HTERT RPE-1 (cell line): ENCODE data around the gene TBCD.

Source experiments
- in situ Hi-C: fragments of 300-500 bp; cut with MboI; formaldehyde crosslinking; loops from 4 replicates; pipeline ENCODE4 v1.14.3; 2020; ENCODE audit warnings: low sequenced_read_pairs

The TBCD gene

DNA sequence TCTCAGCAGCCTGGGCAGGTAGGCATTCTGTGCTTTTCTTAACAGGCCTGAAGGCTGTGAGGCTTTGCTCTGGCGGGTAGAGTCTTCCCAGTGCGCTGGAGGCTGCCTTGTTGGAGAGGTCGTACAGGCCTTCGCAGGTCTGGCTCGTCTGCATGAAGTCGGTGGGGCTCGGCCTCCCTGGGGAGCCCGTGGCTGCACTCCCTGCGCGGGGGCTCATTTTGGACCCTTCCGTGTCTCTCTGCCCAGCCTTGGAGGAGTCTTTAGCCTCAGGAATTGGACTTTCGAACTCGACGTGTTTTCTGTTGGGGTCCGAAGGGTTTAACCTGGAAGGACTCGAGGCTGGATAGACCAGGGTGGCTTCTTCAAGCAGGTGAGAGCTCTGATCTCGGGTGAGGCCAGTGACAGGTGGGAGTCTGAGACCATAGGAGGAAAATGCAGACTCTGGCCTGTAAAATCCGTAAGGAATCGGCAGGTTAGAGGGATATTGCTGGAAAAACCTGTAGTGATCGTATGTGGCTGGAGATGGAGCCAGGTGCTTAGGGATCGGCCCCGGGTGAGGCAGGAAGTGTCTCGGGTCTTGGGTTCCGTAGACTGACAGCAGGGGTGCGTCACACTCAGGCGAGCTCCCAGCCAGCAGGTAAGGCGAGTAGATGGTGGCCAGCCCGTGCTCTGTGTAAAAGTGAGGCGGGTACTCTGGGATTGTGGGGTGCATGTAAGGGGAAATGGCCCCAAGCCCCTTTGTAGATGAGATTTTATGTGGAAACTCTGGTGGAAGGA, 79.4 kb downstream of the TBCD start:
- in situ Hi-C loops = no loop called here

DNA sequence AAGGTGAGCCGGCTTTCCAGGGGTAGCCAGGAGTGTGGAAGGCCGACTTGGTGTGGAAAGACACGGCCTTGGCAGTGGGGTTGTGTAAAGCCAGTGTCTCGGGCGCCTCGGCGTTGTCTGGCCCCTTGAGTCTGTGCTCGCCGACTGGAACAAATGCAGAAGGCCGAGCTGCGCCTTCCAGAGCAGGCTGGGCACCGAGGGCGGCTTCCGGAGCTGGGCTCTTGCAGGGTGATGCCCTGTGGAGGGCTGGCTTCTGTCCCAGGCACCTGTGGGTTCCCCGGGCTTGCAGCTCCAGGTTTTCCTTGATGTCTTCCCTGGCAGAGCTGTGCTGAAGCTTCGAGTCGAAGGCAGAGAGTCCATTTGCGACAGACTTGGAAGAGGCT, 79.9 kb downstream of the TBCD start:
- in situ Hi-C loops = no loop called here

DNA sequence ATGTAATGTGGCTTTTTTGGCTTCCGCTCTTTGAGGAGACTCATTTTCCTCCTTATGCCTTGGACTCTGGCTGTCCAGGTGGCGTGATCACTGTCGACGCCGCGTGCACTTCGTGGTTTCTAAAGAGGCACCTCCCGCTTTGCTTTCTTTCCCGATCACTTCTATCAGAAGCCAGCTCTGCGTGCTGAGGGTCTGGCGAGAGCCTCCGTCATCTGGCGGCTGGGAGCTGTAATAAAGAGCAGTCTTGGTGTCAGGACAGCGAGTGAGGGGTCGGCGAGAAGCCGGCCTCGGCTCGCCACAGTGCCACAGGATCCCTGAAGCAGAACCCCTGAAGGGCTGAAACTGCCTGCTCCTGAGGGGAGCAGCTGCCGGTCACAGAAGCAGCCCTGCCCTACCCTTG, 80.5 kb downstream of the TBCD start:
- in situ Hi-C loops = no loop called here

DNA sequence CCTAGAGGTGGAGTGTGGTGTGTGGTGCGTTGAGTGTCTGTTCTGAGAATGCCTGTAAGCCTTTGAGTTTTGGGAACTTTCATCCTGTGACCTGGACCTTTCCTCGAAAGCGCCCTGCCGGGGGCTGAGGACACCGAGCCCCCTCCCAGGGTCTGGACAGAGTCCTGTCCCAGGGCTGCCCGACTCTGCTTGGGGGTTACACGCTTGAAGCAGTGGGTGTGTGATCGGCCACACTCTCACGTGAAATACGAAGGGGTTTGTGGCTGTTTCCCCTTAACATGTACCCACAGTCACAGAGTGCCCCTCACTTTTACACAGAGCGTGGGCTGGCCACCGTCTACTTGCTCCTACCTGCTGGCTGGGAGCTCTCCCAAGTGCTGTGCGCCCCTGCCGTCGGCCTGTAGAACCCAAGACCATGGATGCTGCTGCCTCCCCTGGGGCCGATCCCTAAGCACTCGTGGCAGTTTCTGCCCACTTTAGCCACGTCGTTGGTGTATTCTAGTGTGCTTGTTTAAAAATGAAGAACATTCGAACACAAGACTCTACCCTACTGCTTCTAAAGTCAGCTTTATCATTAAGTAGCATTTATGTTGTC, 81.1 kb downstream of the TBCD start:
- in situ Hi-C loops = no loop called here

DNA sequence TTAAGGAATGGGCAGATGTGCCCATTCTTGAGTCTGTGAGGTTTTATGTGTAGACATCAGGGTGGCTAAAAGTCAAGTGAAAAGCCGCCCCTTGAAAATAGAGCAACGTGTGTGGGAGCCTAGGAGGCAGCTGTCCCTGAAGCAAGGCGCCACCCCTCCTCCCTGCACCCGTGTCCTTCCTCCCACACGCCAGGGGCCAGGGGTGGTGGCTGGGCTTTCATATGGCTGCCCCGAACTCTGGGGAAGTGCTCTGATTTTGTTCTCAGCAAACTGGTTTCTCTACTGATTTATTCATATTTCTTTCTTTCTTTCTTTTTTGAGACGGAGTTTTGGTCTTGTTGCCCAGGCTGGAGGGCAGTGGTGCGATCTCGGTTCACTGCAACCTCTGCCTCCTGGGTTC, 83.3 kb downstream of the TBCD start:
- in situ Hi-C loops = no loop called here

DNA sequence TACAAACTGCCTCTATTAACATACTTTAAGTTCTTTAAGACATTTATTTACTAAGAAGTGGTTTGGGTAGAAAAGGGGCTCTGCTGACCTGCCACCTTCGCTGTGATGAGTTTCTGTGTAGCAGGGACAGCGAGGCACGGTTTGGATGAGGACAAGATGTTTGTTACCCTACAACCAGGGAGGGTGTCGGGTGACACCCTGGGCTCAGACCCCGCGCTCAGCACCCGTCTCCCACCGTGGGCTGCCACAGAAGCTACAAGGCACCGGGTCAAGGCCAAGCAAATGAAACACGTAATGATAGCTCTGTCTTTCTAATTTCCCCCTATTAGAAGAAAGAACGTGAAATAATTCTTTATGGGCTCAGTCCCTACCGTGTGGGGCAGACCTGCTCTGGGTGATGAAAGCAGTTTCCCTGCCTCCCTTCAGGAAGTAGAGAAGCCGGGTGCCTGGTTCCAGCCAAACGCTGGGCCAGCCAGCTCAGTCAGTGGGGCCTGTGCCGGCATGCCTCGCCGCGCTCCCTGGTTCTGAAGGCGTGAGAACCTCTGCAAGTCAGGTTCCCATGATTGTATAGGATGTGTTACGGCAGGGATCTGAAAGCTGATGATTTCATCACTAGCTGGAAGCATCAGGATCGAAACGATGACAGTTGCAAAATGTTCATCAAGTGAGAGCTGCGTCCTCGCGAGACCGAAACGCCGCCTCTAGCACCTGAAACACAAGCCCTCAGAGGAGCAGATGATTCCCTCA, 84.1 kb downstream of the TBCD start:
- in situ Hi-C loops = no loop called here

DNA sequence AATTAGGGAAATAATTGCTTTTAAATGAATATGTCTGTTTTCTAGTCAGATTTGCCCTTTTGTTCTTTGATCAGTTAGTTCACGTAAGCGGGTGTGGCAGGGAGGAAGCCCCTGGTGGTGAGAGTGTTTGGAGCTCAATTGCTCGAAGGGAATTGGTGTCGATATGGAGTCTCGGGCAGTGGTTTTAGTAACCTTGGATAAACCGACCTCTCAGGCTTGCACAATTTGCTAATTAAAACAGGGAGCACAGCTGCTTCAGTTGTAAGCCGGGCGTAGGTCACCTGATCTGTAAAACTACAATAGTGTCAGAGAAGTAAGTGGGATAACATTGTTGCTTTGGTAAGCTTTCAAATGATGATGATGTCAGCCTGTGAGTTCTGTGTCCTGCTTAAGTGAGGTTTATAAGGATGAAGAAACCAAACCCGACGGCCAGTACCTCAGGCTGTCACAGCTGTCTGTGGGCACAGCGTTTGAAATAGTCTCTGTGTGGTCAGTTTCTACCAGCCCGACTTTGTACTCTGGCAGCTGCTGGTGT, 85.0 kb downstream of the TBCD start:
- in situ Hi-C loops = no loop called here

DNA sequence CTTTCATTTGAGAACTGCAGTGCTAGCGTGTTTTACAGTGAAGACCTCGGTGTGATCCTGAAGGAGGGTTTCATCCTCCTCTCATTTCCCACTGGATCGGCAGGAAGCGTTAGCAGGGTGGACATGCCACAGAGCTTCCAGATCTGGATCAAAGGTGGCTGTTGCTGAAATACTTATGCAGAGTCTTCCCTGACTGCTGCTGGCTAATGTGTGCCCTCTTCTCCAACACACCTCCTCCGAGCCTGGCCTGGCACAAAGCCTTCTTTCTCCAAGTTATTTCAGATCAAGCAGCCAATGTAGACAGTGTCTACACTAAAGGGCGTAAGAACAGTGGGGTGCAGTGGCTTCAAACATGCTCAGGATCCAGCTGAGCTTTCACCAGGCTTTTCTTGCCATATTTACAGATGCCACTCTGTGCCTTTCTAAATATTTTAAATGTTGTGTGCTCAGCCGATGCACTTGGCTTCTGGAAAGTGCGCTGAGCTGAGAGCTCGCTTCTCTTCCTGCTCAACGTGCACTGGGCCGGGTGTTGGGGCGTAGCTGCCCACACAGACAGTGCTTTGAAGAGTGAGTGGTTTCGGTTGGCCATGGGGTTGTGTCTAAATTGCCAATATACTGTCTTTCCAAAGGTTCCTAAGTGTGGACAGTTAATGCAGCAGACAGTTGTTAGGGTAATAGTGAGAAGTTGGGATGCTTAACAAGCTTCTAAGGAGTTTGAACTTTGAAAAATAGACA, 85.9 kb downstream of the TBCD start:
- in situ Hi-C loops = no loop called here

DNA sequence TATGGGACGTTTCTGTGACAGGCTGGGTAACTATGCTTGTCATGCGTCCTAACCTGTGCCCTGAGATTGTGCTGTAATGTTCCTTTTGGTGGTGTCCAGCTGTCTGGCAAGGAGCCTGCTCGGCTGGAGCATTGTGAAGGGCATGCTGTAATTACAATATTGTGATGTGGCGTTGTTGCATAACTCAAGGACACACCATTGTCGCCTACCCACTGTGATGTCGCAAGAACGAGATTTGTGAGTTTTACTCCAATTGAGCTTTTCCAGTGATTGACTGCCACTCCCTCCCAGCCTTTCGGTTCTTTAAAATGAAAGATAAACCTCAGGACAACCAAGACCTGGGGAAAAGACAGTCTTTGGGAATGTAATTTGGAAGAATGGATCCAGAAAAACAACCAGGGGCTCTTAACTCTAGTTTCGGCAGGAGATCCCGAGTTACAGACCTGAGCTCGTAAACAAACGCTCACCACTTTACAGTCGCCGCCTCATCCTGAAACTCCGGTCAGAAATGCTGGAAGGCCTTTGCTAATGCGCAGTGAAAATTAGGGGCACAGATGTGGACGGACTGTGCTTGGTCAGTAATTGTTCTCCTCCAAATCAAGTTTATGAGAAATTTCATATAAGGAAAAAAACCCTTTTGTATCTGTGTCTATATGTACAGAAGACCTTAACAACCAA, 86.7 kb downstream of the TBCD start:
- in situ Hi-C loops = no loop called here

DNA sequence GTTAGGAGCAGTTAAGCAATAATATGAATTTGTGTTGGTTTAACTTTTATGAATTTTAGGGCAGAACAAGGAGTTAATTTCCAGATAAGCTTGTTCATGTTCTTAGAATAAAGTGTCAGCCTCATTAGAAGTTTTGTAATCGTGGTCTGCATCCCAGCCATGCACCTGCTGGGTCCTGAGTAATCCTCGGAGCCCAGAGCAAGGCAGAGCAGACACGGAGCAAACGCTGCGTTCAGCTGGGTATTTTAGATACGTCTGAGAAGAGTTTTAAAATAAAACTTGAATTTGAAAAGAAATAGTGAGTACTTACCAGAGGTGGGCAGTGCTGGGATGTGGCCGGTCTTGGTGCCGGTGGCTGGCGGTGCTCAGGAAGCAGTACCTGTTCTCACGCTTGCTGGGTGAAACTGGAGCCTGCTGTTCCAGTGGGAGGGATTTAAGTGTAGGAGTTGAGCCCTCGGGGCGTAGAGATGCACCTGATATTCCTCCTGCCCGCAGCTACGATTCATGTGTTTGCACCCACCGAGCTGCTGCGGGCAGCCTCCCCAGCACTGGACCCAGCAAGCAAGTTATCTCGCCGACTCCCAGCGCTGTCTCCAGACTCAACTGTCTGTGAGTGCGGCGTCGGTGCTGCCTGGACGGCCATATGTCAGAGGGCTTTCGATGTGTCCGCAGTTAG, 87.9 kb downstream of the TBCD start, which contains the start of gene ZNF750:
TSS of gene ZNF750 (minus strand) at position 406 of the 676 bp plus-strand sequence. CDS start 7,568 bp downstream, outside the sequence.
- in situ Hi-C loops = no loop called here

DNA sequence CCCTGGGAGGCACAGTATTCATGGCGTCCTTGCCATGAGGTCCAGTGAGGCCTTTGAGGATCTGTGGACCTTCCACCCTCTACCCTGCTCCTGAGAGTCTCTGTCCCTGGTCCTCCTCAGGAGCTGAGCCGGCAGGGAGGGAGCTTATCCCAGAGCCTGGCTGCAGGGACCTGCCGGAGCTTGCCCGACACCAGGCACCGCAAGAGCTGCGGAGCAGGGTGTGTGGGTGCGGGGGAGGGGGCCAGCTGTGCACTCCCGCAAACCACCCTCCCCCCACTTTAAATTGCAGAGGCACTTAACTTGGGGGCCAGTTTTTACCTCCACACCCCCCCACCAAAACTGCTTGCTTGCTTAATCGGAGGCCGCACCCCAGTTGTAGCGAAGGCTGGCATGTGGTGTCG, 88.6 kb downstream of the TBCD start:
- in situ Hi-C loops = no loop called here

DNA sequence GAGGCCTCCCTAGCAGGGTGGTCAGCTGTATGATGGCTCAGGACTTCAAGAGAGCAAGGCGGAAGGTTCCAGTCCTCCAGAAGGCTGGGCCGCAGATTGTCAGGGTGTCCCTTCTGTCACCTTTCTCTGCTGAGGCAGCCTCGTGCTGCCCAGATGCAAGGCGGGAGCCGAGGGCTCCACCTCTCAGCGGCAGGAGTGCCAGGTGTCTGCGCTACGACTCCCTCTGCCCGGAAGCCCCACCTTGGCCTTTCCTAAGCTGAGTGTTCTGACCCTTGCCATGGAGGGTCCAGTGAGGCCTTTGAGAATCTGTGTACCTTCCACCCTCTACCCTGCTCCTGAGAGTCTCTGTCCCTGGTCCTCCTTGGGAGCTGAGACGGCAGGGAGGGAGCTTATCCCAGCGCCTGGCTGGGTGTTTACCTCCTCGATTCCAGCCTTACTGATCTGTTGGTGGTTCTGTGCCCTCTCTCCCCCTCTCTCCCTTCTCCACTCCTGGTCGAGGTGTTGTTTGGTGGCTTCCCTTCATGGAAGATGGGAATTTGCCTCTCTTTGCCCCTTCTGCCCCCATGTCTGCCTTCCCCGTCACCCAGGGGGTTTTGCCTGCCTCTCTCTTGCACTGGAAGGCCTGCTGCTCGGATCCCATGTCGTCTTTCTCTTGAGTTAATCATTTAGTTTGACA, 90.2 kb downstream of the TBCD start:
- in situ Hi-C loops = no loop called here

DNA sequence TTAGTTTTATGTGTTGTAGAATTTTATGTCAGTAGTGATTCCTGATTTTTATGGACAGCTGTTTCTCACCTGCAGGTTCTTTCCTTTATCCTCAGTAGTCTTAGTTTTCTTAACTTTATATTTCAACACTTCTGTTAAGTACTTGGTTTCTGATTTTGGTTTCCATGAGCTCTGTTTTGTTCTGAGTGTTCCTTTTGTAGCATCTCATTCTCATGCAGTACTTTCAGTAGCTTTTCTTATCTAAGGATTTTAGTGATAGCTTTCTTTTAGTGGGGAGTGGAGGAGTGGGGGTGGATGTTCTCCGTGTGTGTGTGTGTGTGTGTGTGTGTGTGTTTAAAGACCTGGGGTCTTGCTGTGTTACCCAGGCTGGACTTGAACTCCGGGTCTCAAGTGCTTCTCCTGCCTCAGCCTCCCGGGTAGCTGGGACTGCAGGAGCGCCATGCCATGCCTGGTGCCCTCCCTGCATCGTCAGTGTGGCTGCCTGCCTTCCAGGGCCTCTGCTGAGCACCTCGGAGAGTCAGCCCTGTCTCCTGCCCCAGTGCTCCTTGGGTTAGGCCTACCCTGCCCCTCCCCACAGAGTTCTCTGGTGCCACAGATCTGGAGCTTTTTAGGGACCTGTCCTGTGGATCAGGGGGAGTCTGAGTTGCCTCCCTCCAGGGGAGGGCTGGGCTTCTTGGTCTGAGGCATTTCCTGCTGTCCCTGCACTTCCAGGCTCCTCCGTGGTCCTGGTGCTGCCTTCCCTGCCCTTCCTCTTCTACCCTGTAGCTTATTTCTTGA, 92.2 kb downstream of the TBCD start:
- in situ Hi-C loops = no loop called here

DNA sequence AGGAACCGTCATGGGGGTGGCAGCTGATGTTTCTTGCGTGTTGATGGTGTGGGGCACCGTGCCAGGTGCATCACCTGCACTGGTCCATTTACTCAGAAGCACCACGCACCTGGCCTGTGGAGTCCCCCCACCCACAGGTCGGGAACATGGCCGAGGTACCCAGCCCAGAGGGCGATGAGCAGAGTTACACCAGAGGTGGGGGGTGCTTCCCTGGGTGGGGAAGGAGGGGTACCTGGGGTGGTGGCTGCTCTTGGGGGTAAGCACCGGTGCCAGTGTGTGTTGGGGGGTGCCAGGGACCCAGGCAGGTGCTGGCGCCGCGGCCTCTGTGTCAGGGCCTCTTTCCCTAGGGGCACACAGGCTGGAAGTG, 92.9 kb downstream of the TBCD start:
- in situ Hi-C loops = no loop called here

DNA sequence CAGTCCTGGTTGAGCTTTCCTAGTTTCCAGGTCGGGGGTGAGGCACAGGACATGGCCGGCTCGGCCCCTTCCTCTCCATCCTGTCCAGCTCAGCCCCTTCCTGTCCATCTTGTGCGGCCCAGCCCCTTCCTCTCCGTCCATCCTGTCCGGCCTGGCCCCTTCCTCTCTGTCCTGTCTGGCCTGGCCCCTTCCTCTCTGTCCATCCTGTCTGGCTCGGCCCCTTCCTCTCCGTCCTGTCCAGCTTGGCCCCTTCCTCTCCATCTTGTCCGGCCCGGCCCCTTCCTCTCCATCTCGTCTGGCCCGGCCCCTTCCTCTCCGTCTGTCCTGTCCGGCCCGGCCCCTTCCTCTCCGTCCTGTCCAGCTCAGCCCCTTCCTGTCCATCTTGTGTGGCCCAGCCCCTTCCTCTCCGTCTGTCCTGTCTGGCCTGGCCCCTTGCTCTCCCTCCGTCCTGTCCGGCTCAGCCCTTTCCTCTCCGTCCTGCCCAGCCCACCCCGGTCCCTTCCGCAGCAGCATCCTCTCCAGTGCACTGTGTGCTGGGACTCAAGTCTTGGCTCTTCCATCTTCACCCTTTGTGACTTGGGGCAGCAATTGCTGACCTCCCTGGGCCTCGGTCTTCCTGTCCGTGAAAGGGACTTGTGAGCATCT, 93.4 kb downstream of the TBCD start:
- in situ Hi-C loops = no loop called here

DNA sequence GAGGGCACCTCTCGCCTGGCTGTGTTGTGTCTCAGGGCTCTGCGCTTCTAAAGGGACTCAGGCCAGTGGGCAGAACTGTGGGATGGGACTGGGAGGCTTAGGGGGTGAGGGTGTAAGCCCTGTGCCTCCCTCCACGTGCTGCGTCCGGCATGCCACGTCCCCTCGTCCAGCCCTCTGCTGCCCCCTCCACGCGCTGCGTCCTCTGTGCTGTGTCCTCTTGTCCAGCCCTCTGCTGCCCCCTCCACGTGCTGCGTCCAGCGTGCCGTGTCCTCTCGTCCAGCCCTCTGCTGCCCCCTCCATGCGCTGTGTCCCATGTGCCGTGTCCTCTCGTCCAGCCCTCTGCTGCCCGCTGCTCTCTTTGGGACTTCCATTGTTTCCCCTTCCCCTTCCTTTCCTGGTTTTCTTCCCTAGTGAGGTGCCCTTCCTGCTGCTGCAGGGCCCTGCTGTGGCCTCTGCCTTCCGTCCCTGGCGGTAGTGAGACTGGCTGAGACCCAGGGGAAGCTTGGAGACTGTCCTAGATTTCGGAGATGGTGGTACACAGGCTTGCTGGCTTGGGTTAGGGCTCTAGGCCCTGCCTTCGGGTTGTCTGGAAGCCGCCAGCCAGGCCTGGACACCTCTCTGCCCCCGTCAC, 94.3 kb downstream of the TBCD start:
- in situ Hi-C loops = no loop called here

DNA sequence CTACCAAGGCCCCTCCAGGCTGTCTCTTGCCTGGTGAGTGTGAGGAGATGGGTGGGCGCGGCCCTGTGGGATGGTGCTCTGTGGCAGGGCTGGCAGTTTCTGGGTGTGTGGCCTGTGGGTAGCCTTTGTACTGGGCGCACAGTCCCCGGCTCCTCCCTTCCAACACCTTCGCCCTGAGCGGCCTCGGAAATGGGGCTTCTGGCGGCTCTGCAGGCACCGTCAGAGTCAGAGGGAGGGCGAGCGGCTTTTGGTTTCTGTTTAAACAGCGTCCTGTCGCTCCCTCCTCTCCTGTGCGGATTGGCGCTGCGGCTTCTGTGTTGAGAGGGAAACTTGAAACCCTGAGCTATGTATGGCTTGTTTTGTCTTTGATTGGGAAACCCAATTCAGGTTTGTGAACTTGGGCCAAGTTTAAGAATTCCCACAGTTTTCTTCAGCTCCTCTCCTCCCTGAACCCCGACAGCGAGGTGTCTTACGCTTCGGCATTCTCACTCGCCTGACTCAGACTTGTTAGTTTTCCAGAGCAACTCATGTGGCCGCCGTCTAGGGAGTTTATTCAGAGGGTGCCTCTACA, 96.2 kb downstream of the TBCD start:
- in situ Hi-C loops = no loop called here
